H1 (cell line): ENCODE results near the gene GPR137. TPM values are rescaled to one million over a fixed set of nuclear protein-coding genes. Genes with fewer than 3 reads are reported as not detected.

Experiments used
- ASH2L ChIP-seq: fragments of 200-600, 300-600 bp; sonication (generic); IDR thresholded peaks from one replicate; pipeline ENCODE4 v1.7.1; 2017; ENCODE audit warnings: low read length
- BACH1 ChIP-seq: IDR thresholded peaks from 2 replicates; pipeline ENCODE4 v1.6.1; 2012; ENCODE audit warnings: low read length, improper control_type of control experiment
- BRCA1 ChIP-seq: IDR thresholded peaks from 2 replicates; pipeline ENCODE4 v1.6.1; 2012; ENCODE audit warnings: low read depth, low read length, improper control_type of control experiment
- CTBP2 ChIP-seq: IDR thresholded peaks from 2 replicates; pipeline ENCODE4 v1.7.0; 2011; ENCODE audit warnings: borderline replicate concordance, mild to moderate bottlenecking, moderate library complexity, mixed read lengths, low read length; ENCODE audit not compliant: insufficient read depth, insufficient read length
- POLR2A ChIP-seq, 2 experiments: IDR thresholded peaks; 1 replicate in 1 of 2; 2 replicates in 1 of 2; pipeline ENCODE4 v1.6.1; 2011; ENCODE audit warnings: low read depth in 2 of 2, low read length in 2 of 2, mild to moderate bottlenecking in 2 of 2; ENCODE audit errors: control extremely low read depth in 1 of 2
- POLR2AphosphoS5 ChIP-seq: IDR thresholded peaks from 2 replicates; pipeline ENCODE4 v1.6.1; 2011; ENCODE audit warnings: low read depth, low read length
- POU5F1 ChIP-seq: IDR thresholded peaks from 2 replicates; pipeline ENCODE4 v1.6.1; 2011; ENCODE audit warnings: low read depth, mild to moderate bottlenecking, low read length, moderate library complexity
- RXRA ChIP-seq: IDR thresholded peaks from 2 replicates; pipeline ENCODE4 v1.6.1; 2011; ENCODE audit warnings: low read depth, mild to moderate bottlenecking, low read length, moderate library complexity; ENCODE audit not compliant: insufficient read depth
- SAP30 ChIP-seq: fragments of 300-600 bp; sonication (generic); IDR thresholded peaks from 2 replicates; pipeline ENCODE4 v1.7.1; 2012; ENCODE audit warnings: low read length, moderate library complexity, mild to moderate bottlenecking, inconsistent platforms; ENCODE audit not compliant: insufficient read depth, insufficient replicate concordance
- TAF1 ChIP-seq: IDR thresholded peaks from 2 replicates; pipeline ENCODE4 v1.6.1; 2011; ENCODE audit warnings: mild to moderate bottlenecking, low read depth, low read length
- polyA plus RNA-seq, 7 experiments: library from polyadenylated mRNA; depleted of rRNA in 3 of 7; stranded (reverse) in 5 of 7; unstranded in 2 of 7; fragments of >200 nt in 5 of 7; fragments of 200-250 nt in 2 of 7; gene quantifications; 1 replicate in 5 of 7; 2 replicates in 1 of 7; 4 replicates in 1 of 7; pipeline versions ENCODE4 v1.2.1 to v1.2.3, GENCODE V29; 2011 to 2013; ENCODE audit warnings: missing spikeins in 2 of 7, mixed read lengths in 2 of 7
- total RNA-seq: library from RNA; stranded (reverse); fragmentation: NEBNext Ultra II Directional; extraction: Animal tissue kit (Norgen Biotek cat#: 25700); gene quantifications from 2 replicates; pipeline ENCODE4 v1.2.1, GENCODE V29; 2021
- TF ChIP-seq, protein P1 (sequence below): fragments of 300-600 bp; sonication (generic); IDR thresholded peaks from 2 replicates; pipeline ENCODE4 v1.7.1; 2012; ENCODE audit warnings: low read length, moderate library complexity, mild to moderate bottlenecking, inconsistent platforms; ENCODE audit not compliant: insufficient replicate concordance

Gene GPR137
- total and polyA plus RNA-seq, 2 of the 8 experiments (the other 6 are each of a cell fraction or from before 2014, with no cell fraction given), result 36.2 to 37.8 TPM

DNA sequence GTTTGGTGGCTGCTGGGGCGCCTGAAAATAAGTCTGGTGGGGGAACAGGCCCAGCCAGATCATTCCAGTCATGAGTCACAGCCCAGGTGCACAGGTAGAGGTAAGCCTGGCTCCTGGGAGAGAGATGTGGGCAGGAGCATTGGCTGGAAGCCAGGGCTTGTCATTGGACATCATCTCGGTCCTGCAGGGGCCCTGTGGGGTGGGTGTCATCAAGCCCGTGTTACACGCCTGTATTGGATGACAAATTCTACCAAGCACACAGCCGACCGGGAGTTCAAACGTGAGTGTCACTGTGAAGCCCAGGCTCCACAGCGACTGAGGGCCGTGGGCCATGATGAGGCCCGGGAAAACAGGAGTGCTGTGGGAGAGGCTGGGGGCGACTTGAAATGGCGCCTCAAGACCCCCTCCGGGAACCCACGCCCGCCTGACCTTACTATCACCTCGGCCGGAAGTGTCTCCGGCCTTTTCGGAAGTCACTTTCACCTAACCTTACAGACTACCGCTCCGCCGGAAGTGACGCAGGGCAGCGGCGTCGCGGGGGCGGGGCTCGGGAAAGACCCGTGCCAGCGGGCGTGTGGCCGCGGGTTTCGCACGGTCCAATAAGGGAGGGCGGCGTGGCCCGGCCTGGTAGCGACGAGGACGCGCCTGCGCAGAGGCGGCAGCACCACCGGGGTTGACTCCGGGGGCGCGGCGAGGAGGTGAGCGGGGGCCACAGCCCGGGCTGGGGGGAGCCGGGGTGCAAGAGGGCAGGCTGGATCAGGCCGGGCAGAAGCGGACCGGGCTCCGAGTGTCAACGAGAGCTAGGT is 45.0 kb upstream of the GPR137 start, which contains the start of gene FKBP2 (continued):
- TF ChIP-seq, protein P1, sequence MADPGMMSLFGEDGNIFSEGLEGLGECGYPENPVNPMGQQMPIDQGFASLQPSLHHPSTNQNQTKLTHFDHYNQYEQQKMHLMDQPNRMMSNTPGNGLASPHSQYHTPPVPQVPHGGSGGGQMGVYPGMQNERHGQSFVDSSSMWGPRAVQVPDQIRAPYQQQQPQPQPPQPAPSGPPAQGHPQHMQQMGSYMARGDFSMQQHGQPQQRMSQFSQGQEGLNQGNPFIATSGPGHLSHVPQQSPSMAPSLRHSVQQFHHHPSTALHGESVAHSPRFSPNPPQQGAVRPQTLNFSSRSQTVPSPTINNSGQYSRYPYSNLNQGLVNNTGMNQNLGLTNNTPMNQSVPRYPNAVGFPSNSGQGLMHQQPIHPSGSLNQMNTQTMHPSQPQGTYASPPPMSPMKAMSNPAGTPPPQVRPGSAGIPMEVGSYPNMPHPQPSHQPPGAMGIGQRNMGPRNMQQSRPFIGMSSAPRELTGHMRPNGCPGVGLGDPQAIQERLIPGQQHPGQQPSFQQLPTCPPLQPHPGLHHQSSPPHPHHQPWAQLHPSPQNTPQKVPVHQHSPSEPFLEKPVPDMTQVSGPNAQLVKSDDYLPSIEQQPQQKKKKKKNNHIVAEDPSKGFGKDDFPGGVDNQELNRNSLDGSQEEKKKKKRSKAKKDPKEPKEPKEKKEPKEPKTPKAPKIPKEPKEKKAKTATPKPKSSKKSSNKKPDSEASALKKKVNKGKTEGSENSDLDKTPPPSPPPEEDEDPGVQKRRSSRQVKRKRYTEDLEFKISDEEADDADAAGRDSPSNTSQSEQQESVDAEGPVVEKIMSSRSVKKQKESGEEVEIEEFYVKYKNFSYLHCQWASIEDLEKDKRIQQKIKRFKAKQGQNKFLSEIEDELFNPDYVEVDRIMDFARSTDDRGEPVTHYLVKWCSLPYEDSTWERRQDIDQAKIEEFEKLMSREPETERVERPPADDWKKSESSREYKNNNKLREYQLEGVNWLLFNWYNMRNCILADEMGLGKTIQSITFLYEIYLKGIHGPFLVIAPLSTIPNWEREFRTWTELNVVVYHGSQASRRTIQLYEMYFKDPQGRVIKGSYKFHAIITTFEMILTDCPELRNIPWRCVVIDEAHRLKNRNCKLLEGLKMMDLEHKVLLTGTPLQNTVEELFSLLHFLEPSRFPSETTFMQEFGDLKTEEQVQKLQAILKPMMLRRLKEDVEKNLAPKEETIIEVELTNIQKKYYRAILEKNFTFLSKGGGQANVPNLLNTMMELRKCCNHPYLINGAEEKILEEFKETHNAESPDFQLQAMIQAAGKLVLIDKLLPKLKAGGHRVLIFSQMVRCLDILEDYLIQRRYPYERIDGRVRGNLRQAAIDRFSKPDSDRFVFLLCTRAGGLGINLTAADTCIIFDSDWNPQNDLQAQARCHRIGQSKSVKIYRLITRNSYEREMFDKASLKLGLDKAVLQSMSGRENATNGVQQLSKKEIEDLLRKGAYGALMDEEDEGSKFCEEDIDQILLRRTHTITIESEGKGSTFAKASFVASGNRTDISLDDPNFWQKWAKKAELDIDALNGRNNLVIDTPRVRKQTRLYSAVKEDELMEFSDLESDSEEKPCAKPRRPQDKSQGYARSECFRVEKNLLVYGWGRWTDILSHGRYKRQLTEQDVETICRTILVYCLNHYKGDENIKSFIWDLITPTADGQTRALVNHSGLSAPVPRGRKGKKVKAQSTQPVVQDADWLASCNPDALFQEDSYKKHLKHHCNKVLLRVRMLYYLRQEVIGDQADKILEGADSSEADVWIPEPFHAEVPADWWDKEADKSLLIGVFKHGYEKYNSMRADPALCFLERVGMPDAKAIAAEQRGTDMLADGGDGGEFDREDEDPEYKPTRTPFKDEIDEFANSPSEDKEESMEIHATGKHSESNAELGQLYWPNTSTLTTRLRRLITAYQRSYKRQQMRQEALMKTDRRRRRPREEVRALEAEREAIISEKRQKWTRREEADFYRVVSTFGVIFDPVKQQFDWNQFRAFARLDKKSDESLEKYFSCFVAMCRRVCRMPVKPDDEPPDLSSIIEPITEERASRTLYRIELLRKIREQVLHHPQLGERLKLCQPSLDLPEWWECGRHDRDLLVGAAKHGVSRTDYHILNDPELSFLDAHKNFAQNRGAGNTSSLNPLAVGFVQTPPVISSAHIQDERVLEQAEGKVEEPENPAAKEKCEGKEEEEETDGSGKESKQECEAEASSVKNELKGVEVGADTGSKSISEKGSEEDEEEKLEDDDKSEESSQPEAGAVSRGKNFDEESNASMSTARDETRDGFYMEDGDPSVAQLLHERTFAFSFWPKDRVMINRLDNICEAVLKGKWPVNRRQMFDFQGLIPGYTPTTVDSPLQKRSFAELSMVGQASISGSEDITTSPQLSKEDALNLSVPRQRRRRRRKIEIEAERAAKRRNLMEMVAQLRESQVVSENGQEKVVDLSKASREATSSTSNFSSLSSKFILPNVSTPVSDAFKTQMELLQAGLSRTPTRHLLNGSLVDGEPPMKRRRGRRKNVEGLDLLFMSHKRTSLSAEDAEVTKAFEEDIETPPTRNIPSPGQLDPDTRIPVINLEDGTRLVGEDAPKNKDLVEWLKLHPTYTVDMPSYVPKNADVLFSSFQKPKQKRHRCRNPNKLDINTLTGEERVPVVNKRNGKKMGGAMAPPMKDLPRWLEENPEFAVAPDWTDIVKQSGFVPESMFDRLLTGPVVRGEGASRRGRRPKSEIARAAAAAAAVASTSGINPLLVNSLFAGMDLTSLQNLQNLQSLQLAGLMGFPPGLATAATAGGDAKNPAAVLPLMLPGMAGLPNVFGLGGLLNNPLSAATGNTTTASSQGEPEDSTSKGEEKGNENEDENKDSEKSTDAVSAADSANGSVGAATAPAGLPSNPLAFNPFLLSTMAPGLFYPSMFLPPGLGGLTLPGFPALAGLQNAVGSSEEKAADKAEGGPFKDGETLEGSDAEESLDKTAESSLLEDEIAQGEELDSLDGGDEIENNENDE, result no peak
- TF ChIP-seq POU5F1 (no peak), ASH2L (peak; percentile 41), BACH1 (no peak), CTBP2 (no peak), BRCA1 (no peak), POLR2AphosphoS5 (no peak), SAP30 (peak; percentile 50), RXRA (no peak), POLR2A (IDR thresholded peaks at IDR 0.05; ENCODE audit: control extremely low read depth in 1 of 2, low read depth in 2 of 2, low read length in 2 of 2) (peak in 1 of 2 experiments; percentile 81; a peak in 2 of 3 replicates), TAF1 (peak; percentile 90)
